ENCODE measurements around the gene ANKRD60. TPM values are rescaled to one million over a fixed set of nuclear protein-coding genes. Genes with fewer than 3 reads are reported as not detected.

Gene ANKRD60
- total and polyA plus RNA-seq, 2 of the 4 experiments (the other 2 are of a cell fraction): not detected

GRCh38 chr20:58173930-58174707 lies 54.3 kb downstream of the ANKRD60 start (continued):
- TF ChIP-seq RAD21 (IDR thresholded peaks at IDR 0.05; ENCODE audit: low read length): no peak

DNA sequence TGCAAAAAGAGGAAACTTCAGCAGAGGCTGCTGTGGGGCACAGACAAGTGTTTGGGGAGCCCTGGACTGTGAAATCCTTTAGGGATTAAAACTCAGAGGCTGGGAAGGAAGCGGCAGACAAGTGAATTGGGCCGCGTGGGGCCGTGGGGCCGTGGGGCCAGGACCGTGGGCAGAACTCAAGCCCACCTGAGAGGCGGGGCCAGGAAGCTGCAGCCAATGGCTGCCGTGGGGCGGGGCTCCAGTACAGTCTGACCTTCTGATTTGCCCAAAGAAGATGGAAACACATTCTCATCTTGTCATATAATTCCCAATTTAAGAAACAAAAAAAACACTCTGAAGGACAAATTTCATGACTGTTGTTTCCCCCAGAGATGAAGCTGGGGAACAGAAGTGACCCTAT lies 55.4 kb downstream of the ANKRD60 start:
- Histone ChIP-seq H2BK5ac (ENCODE audit: low read depth, low read length, poor library complexity, severe bottlenecking) (no peak overlapping the region), H2AK9ac (replicated peaks; ENCODE audit: low read depth, low read length, poor library complexity) (no peak overlapping the region), H3K4me1 (ENCODE audit: control insufficient read depth, insufficient read depth, low read length) (no peaks in the 10 kb centered on the region), H4K5ac (ENCODE audit: low read depth, low read length) (no peak overlapping the region), H3K56ac (ENCODE audit: extremely low read depth, insufficient read depth, low read length) (no peak overlapping the region), H4K8ac (ENCODE audit: low read depth in 2 of 2, low read length in 2 of 2) (no peak overlapping the region), H3K27ac (ENCODE audit: insufficient read depth, low read length) (no peak overlapping the region), H3K9me3 (ENCODE audit: control insufficient read depth, insufficient read depth, low read length) (no peaks in the 10 kb centered on the region), H3K4me2 (ENCODE audit: low read depth, low read length) (no peak overlapping the region), H3K23ac (ENCODE audit: low read depth, low read length) (no peak overlapping the region), H2AK5ac (ENCODE audit: low read depth, low read length) (no peak overlapping the region), H4K20me1 (ENCODE audit: insufficient read depth, low read length) (no peaks in the 10 kb centered on the region), H3K79me1 (ENCODE audit: low read depth in 1 of 2, low read length in 2 of 2) (no peaks in the 10 kb centered on the region), H3K9ac (ENCODE audit: low read depth, low read length) (no peak overlapping the region), H3K27me3 (ENCODE audit: control insufficient read depth, insufficient read depth, low read length) (peaks cover 5% of the 10 kb centered on the region; the same call in 1 of the 2 replicates), H2BK120ac (ENCODE audit: low read depth, low read length) (no peak overlapping the region), H2AFZ (replicated peaks; ENCODE audit: low read length, poor library complexity) (no peak overlapping the region), H3K18ac (ENCODE audit: low read depth, low read length) (no peak overlapping the region), H2BK20ac (ENCODE audit: low read depth, low read length) (no peak overlapping the region), H3K4ac (ENCODE audit: low read depth, low read length) (no peak overlapping the region), H2BK15ac (ENCODE audit: low read depth, low read length) (no peak overlapping the region), H3K9me1 (ENCODE audit: insufficient read depth, low read length) (no peaks in the 10 kb centered on the region), H4K91ac (ENCODE audit: insufficient read depth, low read depth, low read length) (no peak overlapping the region), H3K36me3 (ENCODE audit: control insufficient read depth, insufficient read depth, low read length) (no peaks in the 10 kb centered on the region), H3K14ac (replicated peaks; ENCODE audit: low read depth, low read length) (no peak overlapping the region), H3K4me3 (ENCODE audit: insufficient read depth, low read depth, low read length) (no peak overlapping the region)
- DNase-seq (no peak), ATAC-seq (ENCODE audit: low read depth) (no peak)
- POLR2A ChIA-PET (ENCODE audit: unreplicated experiment): no interaction called here
- in situ Hi-C loops (cut with MboI; ENCODE audit: low sequenced_read_pairs) (no loop called here), intact Hi-C loops (cut with micrococcal nuclease) (no loop called here), dilution Hi-C loops (cut with HindIII; ENCODE audit: low sequenced_read_pairs, unreplicated experiment) (no loop called here)
- no peak for TF ChIP-seq CHD1 (IDR thresholded peaks at IDR 0.05; ENCODE audit: low read depth, low read length)
- no peak for TF ChIP-seq NFE2L2 (IDR thresholded peaks at IDR 0.05; ENCODE audit: low read depth, low read length)
- no peak for TF ChIP-seq POLR2A (IDR thresholded peaks at IDR 0.05; ENCODE audit: low read depth, low read length)
- no peak for TF ChIP-seq CTCF (conservative IDR thresholded peaks at IDR 0.05; ENCODE audit: low read depth, low read length)
- TF ChIP-seq MXI1 (IDR thresholded peaks at IDR 0.05; ENCODE audit: borderline replicate concordance, low read depth, low read length): no peak
- no peak for TF ChIP-seq FOS (IDR thresholded peaks at IDR 0.05; ENCODE audit: low read depth, low read length)
- TF ChIP-seq RCOR1 (IDR thresholded peaks at IDR 0.05; ENCODE audit: insufficient replicate concordance, low read length): no peak
- TF ChIP-seq BHLHE40 (IDR thresholded peaks at IDR 0.05; ENCODE audit: low read depth, low read length): no peak
- TF ChIP-seq RFX5 (IDR thresholded peaks at IDR 0.05; ENCODE audit: low read depth, low read length): no peak
- CTCF ChIA-PET: no interaction called here
- no TSS peak for BruUV-seq (replicated peaks)
- WGBS, 2 experiments (ENCODE audit: extremely low coverage in 2 of 2, insufficient read length in 1 of 2): 80% methylated on average over 2 of the region's 9 CpGs; no CpG with 5 or more reads in 1 of the 2 experiments

All from IMR-90 (cell line).